NCI-H2107 treated with DMSO at 0.1 percent for 48 hours (cell line): ENCODE data around the gene ANO5.

Experiments used
- DNase-seq: peaks from one replicate; lab custom pipeline; 2025; ENCODE audit not compliant: unreplicated experiment; lab: John Stamatoyannopoulos, UW

Gene ANO5

GRCh38 chr11:22192642-22193347 is at the start of gene ANO5:
ANO5 (plus strand) TSS chr11:22193085; CDS start chr11:22193493, 408 bp downstream.
- DNase-seq: peak; percentile 55

- no peak for DNase-seq
Measured at GRCh38 chr11:22151649-22152197, 41.2 kb upstream of the ANO5 start.

GRCh38 chr11:22157531-22157930 is 35.4 kb upstream of the ANO5 start:
- DNase-seq: no peak

GRCh38 chr11:22161489-22161888 is 31.4 kb upstream of the ANO5 start:
- DNase-seq: no peak

GRCh38 chr11:22162756-22163155 is 30.1 kb upstream of the ANO5 start:
- DNase-seq: no peak

GRCh38 chr11:22163394-22163797 is 29.5 kb upstream of the ANO5 start:
- DNase-seq: no peak

- DNase-seq: no peak
Measured at GRCh38 chr11:22165087-22165486, 27.8 kb upstream of the ANO5 start.

GRCh38 chr11:22165759-22166513 is 26.9 kb upstream of the ANO5 start:
- no peak for DNase-seq

GRCh38 chr11:22169833-22170232 is 23.1 kb upstream of the ANO5 start:
- DNase-seq: peak; percentile 11

- no peak for DNase-seq
Measured at GRCh38 chr11:22173532-22173931, 19.4 kb upstream of the ANO5 start.

GRCh38 chr11:22177186-22177585 is 15.7 kb upstream of the ANO5 start:
- no peak for DNase-seq

GRCh38 chr11:22179626-22180025 is 13.3 kb upstream of the ANO5 start:
- DNase-seq: no peak

- DNase-seq: no peak
Measured at GRCh38 chr11:22180131-22180530, 12.8 kb upstream of the ANO5 start.

GRCh38 chr11:22189660-22190059 is 3.2 kb upstream of the ANO5 start:
- no peak for DNase-seq

- no peak for DNase-seq
Measured at GRCh38 chr11:22190827-22191463, 1.9 kb upstream of the ANO5 start.

- peak; percentile 6 for DNase-seq
Measured at GRCh38 chr11:22192289-22192641, 620 bp upstream of the ANO5 start.

GRCh38 chr11:22193348-22194051 is 615 bp downstream of the ANO5 start:
- peak; percentile 55 for DNase-seq

- DNase-seq: peak; percentile 47
Measured at GRCh38 chr11:22194306-22194705, 1.4 kb downstream of the ANO5 start.

- DNase-seq: no peak
Measured at GRCh38 chr11:22194907-22195306, 2.0 kb downstream of the ANO5 start.

- no peak for DNase-seq
Measured at GRCh38 chr11:22197139-22198005, 4.5 kb downstream of the ANO5 start.
